ENCODE results near the gene EEF1AKMT3. TPM values are rescaled to one million over a fixed set of nuclear protein-coding genes. Genes with fewer than 3 reads are reported as not detected.

The EEF1AKMT3 gene
- 1 to 10 TPM; 1.3 to 3.4 (median 2.8) TPM for polyA plus RNA-seq

- H3K4me3 Mint-ChIP-seq = peak within 1 kb of the TSS; percentile 94 to 99 (median 97)
- H3K36me3 Mint-ChIP-seq = peaks cover 6 to 16% (median 9%) of the 10 kb centered on the region in 3 donors
- peak within 1 kb of the TSS; percentile 92 to 96 (median 92) for H3K27ac Mint-ChIP-seq
- peaks cover 2 to 11% (median 5%) of the 10 kb centered on the region in 3 donors for H3K27me3 Mint-ChIP-seq (ENCODE audit: low read depth in 3 of 3)
- no peaks in the 10 kb centered on the region for H3K9me3 Mint-ChIP-seq
- peaks cover 11 to 23% of the 10 kb centered on the region in 2 donors for H3K4me1 Mint-ChIP-seq
- peak in 1 of 3 donors; percentile 16 for DNase-seq
Observed at GRCh38 chr12:57772429-57773322, at the start of gene EEF1AKMT3. Gene EEF1AKMT3, plus strand, starts transcription at chr12:57772614. Its CDS starts 111 bp downstream, at chr12:57772725.

- H3K27me3 Mint-ChIP-seq (ENCODE audit: low read depth in 3 of 3) = peaks cover 2 to 6% (median 2%) of the 10 kb centered on the region in 3 donors
- no peak overlapping the region for H3K4me3 Mint-ChIP-seq
- H3K9me3 Mint-ChIP-seq = no peaks in the 10 kb centered on the region
- peak overlapping the region in 5 of 6 donors; percentile 8 to 70 (median 55) for H3K27ac Mint-ChIP-seq
- DNase-seq = no peak
- peaks cover 12 to 30% (median 14%) of the 10 kb centered on the region in 3 donors for H3K36me3 Mint-ChIP-seq
- peaks cover 6 to 10% of the 10 kb centered on the region in 2 donors for H3K4me1 Mint-ChIP-seq
Observed at GRCh38 chr12:57722716-57723629, 49.4 kb upstream of the EEF1AKMT3 start.

GRCh38 chr12:57723630-57723962, 48.8 kb upstream of the EEF1AKMT3 start:
- peaks cover 13 to 33% (median 16%) of the 10 kb centered on the region in 3 donors for H3K36me3 Mint-ChIP-seq
- peaks cover 6 to 10% of the 10 kb centered on the region in 2 donors for H3K4me1 Mint-ChIP-seq
- H3K27ac Mint-ChIP-seq = peak overlapping the region in 5 of 6 donors; percentile 8 to 60 (median 46)
- peaks cover 2 to 6% (median 2%) of the 10 kb centered on the region in 3 donors for H3K27me3 Mint-ChIP-seq (ENCODE audit: low read depth in 3 of 3)
- H3K4me3 Mint-ChIP-seq = no peak overlapping the region
- H3K9me3 Mint-ChIP-seq = no peaks in the 10 kb centered on the region
- no peak for DNase-seq

DNA sequence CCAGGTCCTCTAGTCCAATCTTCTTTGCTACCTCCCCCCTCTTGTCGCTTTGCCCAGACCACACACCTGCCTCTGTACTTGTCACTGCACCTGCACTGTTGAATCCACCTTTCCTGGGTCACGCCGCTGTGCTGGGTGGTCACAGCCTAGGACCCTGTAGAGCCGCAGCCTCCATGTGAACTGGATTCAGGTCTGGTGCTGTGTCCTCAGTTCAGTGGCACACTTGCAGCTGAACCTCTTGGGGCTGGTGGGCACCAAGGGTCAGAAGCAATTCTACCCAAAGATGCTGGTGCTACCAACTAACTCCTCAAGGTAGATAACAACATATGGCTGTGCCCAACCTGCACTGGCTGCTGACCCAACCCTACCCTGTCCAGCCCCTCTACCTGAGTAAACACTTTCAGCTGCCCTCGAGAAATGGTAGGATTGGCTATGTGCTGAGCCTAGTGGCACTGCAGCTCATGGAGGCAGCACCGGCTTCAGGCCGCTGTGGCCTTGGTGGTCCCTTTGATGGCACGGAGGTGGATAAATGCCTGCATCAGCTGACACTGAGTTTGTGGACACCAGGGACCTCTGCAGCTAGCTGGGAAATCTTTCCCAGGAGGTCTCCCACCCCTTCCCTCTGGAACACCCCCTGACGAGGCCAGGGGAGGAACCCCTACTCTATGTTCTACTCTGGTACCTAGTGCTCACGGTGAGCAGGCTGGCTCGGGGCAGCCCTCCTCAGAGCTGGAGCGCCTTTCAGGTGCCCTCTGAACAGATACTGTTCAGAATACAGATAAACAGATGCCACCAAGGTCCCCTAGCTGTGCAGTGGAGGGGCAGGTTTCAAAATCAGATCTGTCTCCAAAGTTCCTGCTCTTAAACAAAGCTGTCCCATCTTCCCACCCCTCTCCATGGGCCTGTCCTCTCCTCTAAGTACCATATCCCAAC, 48.1 kb upstream of the EEF1AKMT3 start:
- Mint-ChIP-seq H3K4me1 (peaks cover 6 to 10% of the 10 kb centered on the region in 2 donors), H3K9me3 (no peaks in the 10 kb centered on the region), H3K27ac (peak overlapping the region; percentile 55 to 71 (median 67)), H3K4me3 (no peak overlapping the region), H3K27me3 (ENCODE audit: low read depth in 3 of 3) (peaks cover 2 to 6% (median 2%) of the 10 kb centered on the region in 3 donors), H3K36me3 (peaks cover 12 to 30% (median 14%) of the 10 kb centered on the region in 3 donors)
- no peak for DNase-seq

- Mint-ChIP-seq H3K27ac (peak overlapping the region in 5 of 6 donors; percentile 13 to 69 (median 65)), H3K36me3 (peaks cover 9 to 29% (median 13%) of the 10 kb centered on the region in 3 donors), H3K4me1 (peaks cover 6 to 10% of the 10 kb centered on the region in 2 donors), H3K27me3 (ENCODE audit: low read depth in 3 of 3) (peaks cover 2 to 6% (median 2%) of the 10 kb centered on the region in 3 donors), H3K4me3 (peak overlapping the region in 1 of 5 donors; percentile 18), H3K9me3 (no peaks in the 10 kb centered on the region)
- DNase-seq = no peak
Observed at GRCh38 chr12:57724936-57725740, 47.3 kb upstream of the EEF1AKMT3 start.

- no peak overlapping the region for H3K4me3 Mint-ChIP-seq
- no peak overlapping the region for H3K27ac Mint-ChIP-seq
- peaks cover 9 to 34% (median 15%) of the 10 kb centered on the region in 3 donors for H3K36me3 Mint-ChIP-seq
- peaks cover 6 to 10% of the 10 kb centered on the region in 2 donors for H3K4me1 Mint-ChIP-seq
- no peaks in the 10 kb centered on the region for H3K9me3 Mint-ChIP-seq
- DNase-seq = no peak
- H3K27me3 Mint-ChIP-seq (ENCODE audit: low read depth in 3 of 3) = peaks cover 2 to 6% (median 2%) of the 10 kb centered on the region in 3 donors
Observed at GRCh38 chr12:57725851-57726150, 46.6 kb upstream of the EEF1AKMT3 start.

- Mint-ChIP-seq H3K27ac (peak overlapping the region in 1 of 6 donors; percentile 61), H3K27me3 (ENCODE audit: low read depth in 3 of 3) (peaks cover 0 to 6% (median 2%) of the 10 kb centered on the region in 3 donors), H3K9me3 (no peaks in the 10 kb centered on the region), H3K4me3 (peak overlapping the region in 2 of 5 donors; percentile 69 to 78), H3K4me1 (peaks cover 6 to 10% of the 10 kb centered on the region in 2 donors), H3K36me3 (peaks cover 12 to 36% (median 18%) of the 10 kb centered on the region in 3 donors)
- DNase-seq = peak in 1 of 3 donors; percentile 31
Observed at GRCh38 chr12:57726151-57726883, 46.1 kb upstream of the EEF1AKMT3 start.

- no peak overlapping the region for H3K27ac Mint-ChIP-seq
- no peak overlapping the region for H3K4me3 Mint-ChIP-seq
- DNase-seq = no peak
- H3K9me3 Mint-ChIP-seq = no peaks in the 10 kb centered on the region
- H3K4me1 Mint-ChIP-seq = peaks cover 6 to 8% of the 10 kb centered on the region in 2 donors
- H3K27me3 Mint-ChIP-seq (ENCODE audit: low read depth in 3 of 3) = peaks cover 0 to 4% (median 2%) of the 10 kb centered on the region in 3 donors
- H3K36me3 Mint-ChIP-seq = peaks cover 15 to 40% (median 24%) of the 10 kb centered on the region in 3 donors
Observed at GRCh38 chr12:57726884-57727757, 45.3 kb upstream of the EEF1AKMT3 start.

GRCh38 chr12:57727758-57728395, 44.5 kb upstream of the EEF1AKMT3 start:
- Mint-ChIP-seq H3K4me1 (peaks cover 6 to 8% of the 10 kb centered on the region in 2 donors), H3K27me3 (ENCODE audit: low read depth in 3 of 3) (peaks cover 0 to 3% (median 0%) of the 10 kb centered on the region in 3 donors), H3K36me3 (peaks cover 15 to 48% (median 25%) of the 10 kb centered on the region in 3 donors), H3K9me3 (no peaks in the 10 kb centered on the region), H3K4me3 (no peak overlapping the region), H3K27ac (peak overlapping the region in 4 of 6 donors; percentile 37 to 70 (median 63))
- no peak for DNase-seq

DNA sequence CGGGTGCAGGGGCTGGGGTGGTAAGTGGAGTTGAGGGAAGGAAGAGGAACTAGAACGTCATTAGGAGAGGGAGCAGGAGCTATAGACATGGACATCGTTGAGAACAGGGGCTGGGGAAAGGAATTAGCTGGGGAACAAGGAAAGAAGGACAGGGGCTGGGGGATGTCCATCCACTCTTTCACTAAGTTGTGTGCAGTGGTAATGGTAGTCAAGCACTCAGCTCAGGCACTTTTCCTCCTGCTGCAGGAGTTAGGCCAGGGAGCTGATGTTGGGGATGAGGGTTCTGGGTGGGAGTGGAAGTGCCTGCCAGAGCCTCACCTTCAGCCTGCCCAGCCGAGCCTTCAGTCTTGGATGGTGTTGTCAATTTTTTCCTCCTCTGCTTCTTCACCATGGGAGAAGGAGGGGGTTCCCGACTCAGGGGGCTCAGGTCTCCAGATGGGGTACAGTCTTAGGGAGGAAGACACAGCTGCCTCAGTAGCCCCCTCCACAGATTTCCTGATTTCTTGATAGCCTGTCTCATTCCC, 43.0 kb upstream of the EEF1AKMT3 start:
- peaks cover 3 to 7% of the 10 kb centered on the region in 2 donors for H3K4me1 Mint-ChIP-seq
- no peaks in the 10 kb centered on the region for H3K9me3 Mint-ChIP-seq
- no peak overlapping the region for H3K4me3 Mint-ChIP-seq
- H3K36me3 Mint-ChIP-seq = peaks cover 15 to 55% (median 25%) of the 10 kb centered on the region in 3 donors
- H3K27ac Mint-ChIP-seq = peak overlapping the region in 2 of 6 donors; percentile 68 to 71
- no peak for DNase-seq
- H3K27me3 Mint-ChIP-seq (ENCODE audit: low read depth in 3 of 3) = peaks cover 0 to 3% (median 0%) of the 10 kb centered on the region in 3 donors
